Measurements from ENCODE around the gene PER3.

The PER3 gene

GRCh38 chr1:7752512-7753417 lies 31.3 kb upstream of the PER3 start (continued):
- TF ChIP-seq FEZF1 (tag by site-specific recombination; IDR thresholded peaks at IDR 0.05) (no peak), EGR2 (tag by site-specific recombination; IDR thresholded peaks at IDR 0.05; ENCODE audit: low read depth) (no peak), ZNF37A (tag by site-specific recombination; IDR thresholded peaks at IDR 0.05) (no peak), YY1 (tag by site-specific recombination; IDR thresholded peaks at IDR 0.05) (no peak), ZNF677 (tag by site-specific recombination; IDR thresholded peaks at IDR 0.05) (no peak), ZBTB44 (tag by site-specific recombination; IDR thresholded peaks at IDR 0.05) (no peak), ZNF211 (tag by site-specific recombination; IDR thresholded peaks at IDR 0.05; ENCODE audit: low read depth) (no peak), GLI2 (tag by site-specific recombination; IDR thresholded peaks at IDR 0.05; ENCODE audit: borderline replicate concordance, low read depth) (no peak), ATF2 (tag by site-specific recombination; IDR thresholded peaks at IDR 0.05; ENCODE audit: low read depth) (no peak), ZIC2 (tag by site-specific recombination; IDR thresholded peaks at IDR 0.05) (no peak), YY2 (tag by site-specific recombination; IDR thresholded peaks at IDR 0.05) (no peak), TRIM28 (IDR thresholded peaks at IDR 0.05; ENCODE audit: borderline replicate concordance, low read length) (peak; percentile 92; the same call in 1 of the 2 replicates), ZNF514 (tag by site-specific recombination; IDR thresholded peaks at IDR 0.05) (no peak), ZBTB48 (tag by site-specific recombination; IDR thresholded peaks at IDR 0.05) (0 out of 2 replicates have a peak, but pooled peaks have one; percentile 46), ZNF585B (tag by site-specific recombination; IDR thresholded peaks at IDR 0.05) (no peak), ZNF626 (tag by site-specific recombination; IDR thresholded peaks at IDR 0.05) (no peak), ZNF398 (tag by site-specific recombination; IDR thresholded peaks at IDR 0.05) (no peak), ZNF701 (tag by site-specific recombination; IDR thresholded peaks at IDR 0.05) (no peak), ZNF707 (tag by site-specific recombination; IDR thresholded peaks at IDR 0.05) (no peak), ZNF785 (tag by site-specific recombination; IDR thresholded peaks at IDR 0.05) (no peak), ZXDB (tag by site-specific recombination; IDR thresholded peaks at IDR 0.05) (no peak), ZNF544 (tag by site-specific recombination; IDR thresholded peaks at IDR 0.05) (no peak), ZSCAN30 (tag by site-specific recombination; IDR thresholded peaks at IDR 0.05) (no peak)
- TF ChIP-seq, protein P1, sequence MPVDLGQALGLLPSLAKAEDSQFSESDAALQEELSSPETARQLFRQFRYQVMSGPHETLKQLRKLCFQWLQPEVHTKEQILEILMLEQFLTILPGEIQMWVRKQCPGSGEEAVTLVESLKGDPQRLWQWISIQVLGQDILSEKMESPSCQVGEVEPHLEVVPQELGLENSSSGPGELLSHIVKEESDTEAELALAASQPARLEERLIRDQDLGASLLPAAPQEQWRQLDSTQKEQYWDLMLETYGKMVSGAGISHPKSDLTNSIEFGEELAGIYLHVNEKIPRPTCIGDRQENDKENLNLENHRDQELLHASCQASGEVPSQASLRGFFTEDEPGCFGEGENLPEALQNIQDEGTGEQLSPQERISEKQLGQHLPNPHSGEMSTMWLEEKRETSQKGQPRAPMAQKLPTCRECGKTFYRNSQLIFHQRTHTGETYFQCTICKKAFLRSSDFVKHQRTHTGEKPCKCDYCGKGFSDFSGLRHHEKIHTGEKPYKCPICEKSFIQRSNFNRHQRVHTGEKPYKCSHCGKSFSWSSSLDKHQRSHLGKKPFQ (tag by site-specific recombination; IDR thresholded peaks at IDR 0.05) = no peak
- TF ChIP-seq, protein P2, sequence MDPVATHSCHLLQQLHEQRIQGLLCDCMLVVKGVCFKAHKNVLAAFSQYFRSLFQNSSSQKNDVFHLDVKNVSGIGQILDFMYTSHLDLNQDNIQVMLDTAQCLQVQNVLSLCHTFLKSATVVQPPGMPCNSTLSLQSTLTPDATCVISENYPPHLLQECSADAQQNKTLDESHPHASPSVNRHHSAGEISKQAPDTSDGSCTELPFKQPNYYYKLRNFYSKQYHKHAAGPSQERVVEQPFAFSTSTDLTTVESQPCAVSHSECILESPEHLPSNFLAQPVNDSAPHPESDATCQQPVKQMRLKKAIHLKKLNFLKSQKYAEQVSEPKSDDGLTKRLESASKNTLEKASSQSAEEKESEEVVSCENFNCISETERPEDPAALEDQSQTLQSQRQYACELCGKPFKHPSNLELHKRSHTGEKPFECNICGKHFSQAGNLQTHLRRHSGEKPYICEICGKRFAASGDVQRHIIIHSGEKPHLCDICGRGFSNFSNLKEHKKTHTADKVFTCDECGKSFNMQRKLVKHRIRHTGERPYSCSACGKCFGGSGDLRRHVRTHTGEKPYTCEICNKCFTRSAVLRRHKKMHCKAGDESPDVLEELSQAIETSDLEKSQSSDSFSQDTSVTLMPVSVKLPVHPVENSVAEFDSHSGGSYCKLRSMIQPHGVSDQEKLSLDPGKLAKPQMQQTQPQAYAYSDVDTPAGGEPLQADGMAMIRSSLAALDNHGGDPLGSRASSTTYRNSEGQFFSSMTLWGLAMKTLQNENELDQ (tag by site-specific recombination; IDR thresholded peaks at IDR 0.05; ENCODE audit: low read depth) = no peak
- TF ChIP-seq, protein P3, sequence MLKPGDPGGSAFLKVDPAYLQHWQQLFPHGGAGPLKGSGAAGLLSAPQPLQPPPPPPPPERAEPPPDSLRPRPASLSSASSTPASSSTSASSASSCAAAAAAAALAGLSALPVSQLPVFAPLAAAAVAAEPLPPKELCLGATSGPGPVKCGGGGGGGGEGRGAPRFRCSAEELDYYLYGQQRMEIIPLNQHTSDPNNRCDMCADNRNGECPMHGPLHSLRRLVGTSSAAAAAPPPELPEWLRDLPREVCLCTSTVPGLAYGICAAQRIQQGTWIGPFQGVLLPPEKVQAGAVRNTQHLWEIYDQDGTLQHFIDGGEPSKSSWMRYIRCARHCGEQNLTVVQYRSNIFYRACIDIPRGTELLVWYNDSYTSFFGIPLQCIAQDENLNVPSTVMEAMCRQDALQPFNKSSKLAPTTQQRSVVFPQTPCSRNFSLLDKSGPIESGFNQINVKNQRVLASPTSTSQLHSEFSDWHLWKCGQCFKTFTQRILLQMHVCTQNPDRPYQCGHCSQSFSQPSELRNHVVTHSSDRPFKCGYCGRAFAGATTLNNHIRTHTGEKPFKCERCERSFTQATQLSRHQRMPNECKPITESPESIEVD (tag by site-specific recombination; IDR thresholded peaks at IDR 0.05) = 0 out of 2 replicates have a peak, but pooled peaks have one; percentile 14

Measured in HEK293 (cell line).